AG04449 (cell line): ENCODE data around the gene GRIA1.

ENCODE experiments used
- CTCF ChIA-PET: fragments of 350-600 bp; formaldehyde crosslinking; extraction: SDS; loops from one replicate; lab custom pipeline; 2021; ENCODE audit warnings: antibody characterized with exemption; lab: Yijun Ruan, JAX
- POLR2A ChIA-PET: fragments of 400-600, 350-600 bp; formaldehyde crosslinking; extraction: SDS; loops from one replicate; lab custom pipeline; 2020; ENCODE audit warnings: antibody characterized with exemption, inconsistent platforms; lab: Yijun Ruan, JAX
- DNase-seq: peaks from one replicate; pipeline ENCODE4 v3.0.0-alpha.2; 2010; ENCODE audit warnings: low read depth, low spot score
- H3K4me3 ChIP-seq: 2 replicates; pipeline ENCODE4 v1.5.1; 2011; ENCODE audit warnings: low read depth, mild to moderate bottlenecking, control low read depth, low read length
- TF ChIP-seq, protein P1 (sequence below): IDR thresholded peaks from one replicate; pipeline ENCODE4 v1.5.1; 2011; ENCODE audit warnings: mild to moderate bottlenecking, moderate library complexity, low read length, control low read depth, inconsistent platforms; ENCODE audit not compliant: insufficient read depth; ENCODE audit errors: missing control alignments

Gene GRIA1

GRCh38 chr5:153748823-153749222 is 258.4 kb downstream of the GRIA1 start:
- CTCF ChIA-PET, result interaction anchor here (1.0 to 1.4 kb wide), 2 partner anchors 216 to 252 kb away, joined by 3 to 4 read pairs; no protein-coding TSS in a partner anchor
- POLR2A ChIA-PET, result no interaction called here
- H3K4me3 ChIP-seq, result no peak overlapping the region
- TF ChIP-seq, protein P1, sequence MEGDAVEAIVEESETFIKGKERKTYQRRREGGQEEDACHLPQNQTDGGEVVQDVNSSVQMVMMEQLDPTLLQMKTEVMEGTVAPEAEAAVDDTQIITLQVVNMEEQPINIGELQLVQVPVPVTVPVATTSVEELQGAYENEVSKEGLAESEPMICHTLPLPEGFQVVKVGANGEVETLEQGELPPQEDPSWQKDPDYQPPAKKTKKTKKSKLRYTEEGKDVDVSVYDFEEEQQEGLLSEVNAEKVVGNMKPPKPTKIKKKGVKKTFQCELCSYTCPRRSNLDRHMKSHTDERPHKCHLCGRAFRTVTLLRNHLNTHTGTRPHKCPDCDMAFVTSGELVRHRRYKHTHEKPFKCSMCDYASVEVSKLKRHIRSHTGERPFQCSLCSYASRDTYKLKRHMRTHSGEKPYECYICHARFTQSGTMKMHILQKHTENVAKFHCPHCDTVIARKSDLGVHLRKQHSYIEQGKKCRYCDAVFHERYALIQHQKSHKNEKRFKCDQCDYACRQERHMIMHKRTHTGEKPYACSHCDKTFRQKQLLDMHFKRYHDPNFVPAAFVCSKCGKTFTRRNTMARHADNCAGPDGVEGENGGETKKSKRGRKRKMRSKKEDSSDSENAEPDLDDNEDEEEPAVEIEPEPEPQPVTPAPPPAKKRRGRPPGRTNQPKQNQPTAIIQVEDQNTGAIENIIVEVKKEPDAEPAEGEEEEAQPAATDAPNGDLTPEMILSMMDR, result no peak
- DNase-seq, result no peak

DNA sequence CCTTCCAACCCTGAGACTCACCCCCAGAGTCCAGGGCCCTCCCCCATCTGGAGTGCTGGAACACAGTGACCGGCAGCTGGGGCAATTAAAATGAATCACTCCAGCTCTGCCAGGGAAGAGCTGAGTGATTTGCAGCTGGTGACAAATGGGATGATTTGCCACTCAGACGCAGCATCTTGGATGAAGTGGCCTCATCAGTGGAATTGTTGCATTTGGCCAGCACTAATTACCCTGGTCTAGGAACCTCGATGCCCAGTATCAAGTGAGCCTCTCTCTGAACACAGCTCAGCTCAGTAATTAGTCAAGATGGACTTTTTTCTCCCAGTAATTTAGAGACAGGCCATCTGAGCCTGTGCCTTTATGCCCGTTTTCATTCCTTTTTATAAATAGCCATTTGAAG is 259.5 kb downstream of the GRIA1 start:
- TF ChIP-seq, protein P1, result no peak
- DNase-seq, result no peak
- ChIA-PET CTCF (interaction anchor here (1.0 to 1.5 kb wide), 4 partner anchors 18 to 253 kb away, joined by 3 to 4 read pairs (median 4); no protein-coding TSS in a partner anchor), POLR2A (no interaction called here)
- H3K4me3 ChIP-seq, result no peak overlapping the region

DNA sequence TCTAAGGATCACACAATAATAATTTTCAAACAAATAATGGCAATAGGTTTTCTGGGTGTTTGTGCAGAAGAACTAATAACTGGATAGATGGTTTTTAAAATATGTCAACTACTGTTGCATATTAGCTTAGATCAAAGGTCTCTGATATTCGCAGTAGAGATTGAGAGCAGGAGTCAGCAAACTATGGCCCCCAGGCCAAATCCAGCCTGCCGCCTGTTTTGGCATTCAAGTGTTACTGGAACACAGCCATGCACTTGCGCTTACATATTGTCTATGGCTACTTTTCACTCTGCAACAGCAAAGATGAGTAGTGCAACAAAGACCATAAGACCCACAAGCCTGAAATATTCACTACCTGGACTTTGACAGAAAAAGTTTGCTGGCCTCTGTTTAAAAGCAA is 260.8 kb downstream of the GRIA1 start:
- CTCF ChIA-PET, result interaction anchor here (1.5 kb wide), 1 partner anchor 214 kb away, joined by 4 read pairs; no protein-coding TSS in a partner anchor

GRCh38 chr5:153752890-153753289 is 262.4 kb downstream of the GRIA1 start:
- POLR2A ChIA-PET, result no interaction called here
- H3K4me3 ChIP-seq, result no peak overlapping the region
- TF ChIP-seq, protein P1, result no peak

More for the DNA sequence above, 260.8 kb downstream of the GRIA1 start:
- POLR2A ChIA-PET, result no interaction called here
- DNase-seq, result no peak
- TF ChIP-seq, protein P1, result no peak
- no peak overlapping the region for H3K4me3 ChIP-seq

DNA sequence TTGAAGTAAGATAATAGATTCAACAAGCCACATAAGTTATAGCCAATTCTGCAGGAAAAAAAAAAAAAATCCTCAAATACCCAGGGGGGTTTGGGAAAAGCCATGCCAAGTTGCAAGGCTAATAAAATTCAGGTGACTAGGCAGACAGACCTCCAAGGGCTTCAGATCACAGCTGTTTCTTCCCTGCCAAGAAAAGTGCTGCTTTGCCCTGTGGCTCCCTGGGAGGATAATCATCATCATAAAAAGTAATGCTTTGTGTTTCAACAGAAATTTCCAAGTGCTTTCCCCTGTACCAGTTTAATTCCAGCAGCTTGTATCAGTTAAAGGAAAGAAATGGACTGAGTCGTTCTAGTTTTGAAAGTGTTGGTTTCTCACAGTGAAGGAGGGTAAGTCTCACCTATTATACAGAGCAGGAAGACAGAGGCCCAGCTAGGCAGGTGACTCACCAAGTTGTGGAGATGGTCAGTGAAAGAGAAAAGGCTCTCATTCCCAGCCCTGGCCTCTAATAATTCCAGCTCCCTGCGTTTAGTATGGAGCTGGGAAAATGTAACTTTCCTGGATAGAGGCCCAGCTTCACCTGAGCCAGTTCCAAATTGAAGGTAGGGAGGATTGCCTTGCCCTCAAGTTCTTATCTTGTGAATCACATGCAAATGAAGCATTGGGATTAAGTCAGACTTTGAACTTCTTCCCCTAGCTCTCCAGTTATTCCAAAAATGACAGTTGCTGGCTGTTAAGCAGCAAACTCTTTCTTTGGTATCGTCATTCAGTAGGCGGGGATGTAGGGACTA is 263.4 kb downstream of the GRIA1 start:
- H3K4me3 ChIP-seq, result no peak overlapping the region
- CTCF ChIA-PET, result interaction anchor here (0.7 to 1.0 kb wide), 2 partner anchors 200 to 212 kb away, joined by 3 read pairs; no protein-coding TSS in a partner anchor
- DNase-seq, result no peak
- POLR2A ChIA-PET, result no interaction called here
- TF ChIP-seq, protein P1, result no peak

More at GRCh38 chr5:153752890-153753289, 262.4 kb downstream of the GRIA1 start:
- CTCF ChIA-PET, result no interaction called here
- no peak for DNase-seq

DNA sequence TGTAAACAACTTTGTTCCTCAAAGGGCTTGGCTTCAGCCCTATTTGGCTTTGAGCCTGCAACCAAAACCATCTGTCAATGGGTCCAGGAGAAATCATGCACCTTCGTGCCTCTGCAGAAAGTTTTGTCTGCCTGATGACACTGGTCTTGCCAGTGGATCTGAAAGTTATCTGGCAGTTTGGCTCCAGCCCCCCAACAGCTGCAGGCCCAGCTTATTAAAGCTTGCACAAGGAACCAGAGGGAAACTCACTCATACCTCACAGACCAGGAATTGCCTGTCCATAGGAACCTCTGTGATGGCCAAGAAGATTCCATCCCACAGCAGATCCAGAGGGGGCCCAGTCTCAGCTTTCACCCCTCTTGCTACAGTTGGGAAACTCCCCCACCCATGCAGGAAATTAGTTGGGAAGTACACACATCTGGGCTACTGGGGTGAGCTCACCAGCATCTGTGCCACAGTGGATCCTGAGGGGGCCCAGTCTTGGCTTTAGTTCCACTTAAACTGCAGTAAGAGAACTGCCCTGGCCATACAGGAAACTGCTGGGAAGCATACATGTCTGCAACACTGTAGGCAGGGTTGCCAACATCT is 265.5 kb downstream of the GRIA1 start:
- H3K4me3 ChIP-seq, result no peak overlapping the region
- ChIA-PET POLR2A (interaction anchor here (0.6 kb wide), 1 partner anchor 416 kb away, joined by 3 read pairs; no protein-coding TSS in a partner anchor), CTCF (interaction anchor here (0.7 to 1.9 kb wide), 5 partner anchors 14 to 1194 kb away, joined by 3 to 11 read pairs (median 6); no protein-coding TSS in a partner anchor)
- TF ChIP-seq, protein P1, result no peak
- no peak for DNase-seq
